ENCODE results near the gene HEXA. TPM values are rescaled to one million over a fixed set of nuclear protein-coding genes. Genes with fewer than 3 reads are reported as not detected.
A peak's percentile ranks its signal among the peaks of the same experiment; 100 is the strongest.

The HEXA gene
- total RNA-seq, 2 experiments from 2014 or later: 92.2 to 97.0 TPM

GRCh38 chr15:72338148-72338547, 37.7 kb downstream of the HEXA start:
- Mint-ChIP-seq H3K27ac (no peak overlapping the region), H3K4me3 (no peak overlapping the region), H3K9me3 (no peaks in the 10 kb centered on the region), H3K36me3 (peaks cover 6% of the 10 kb centered on the region), H3K27me3 (no peaks in the 10 kb centered on the region), H3K4me1 (no peaks in the 10 kb centered on the region)
- POLR2A ChIA-PET: no interaction called here
- DNase-seq: no peak
- ATAC-seq (ENCODE audit: low read depth): no peak

- H3K9me3 Mint-ChIP-seq: no peaks in the 10 kb centered on the region
- H3K36me3 Mint-ChIP-seq: peaks cover 4% of the 10 kb centered on the region
- no peaks in the 10 kb centered on the region for H3K27me3 Mint-ChIP-seq
- POLR2A ChIA-PET: no interaction called here
- no peak overlapping the region for H3K27ac Mint-ChIP-seq
- ATAC-seq (ENCODE audit: low read depth): no peak
- no peak overlapping the region for H3K4me3 Mint-ChIP-seq
- no peaks in the 10 kb centered on the region for H3K4me1 Mint-ChIP-seq
- no peak for DNase-seq
Measured at GRCh38 chr15:72334842-72335241, 41.0 kb downstream of the HEXA start.

- Mint-ChIP-seq H3K27me3 (no peaks in the 10 kb centered on the region), H3K4me3 (no peak overlapping the region), H3K36me3 (peaks cover 15% of the 10 kb centered on the region), H3K27ac (no peak overlapping the region), H3K9me3 (no peaks in the 10 kb centered on the region), H3K4me1 (no peaks in the 10 kb centered on the region)
- DNase-seq: no peak
- POLR2A ChIA-PET: no interaction called here
- no peak for ATAC-seq (ENCODE audit: low read depth)
Measured at GRCh38 chr15:72331021-72331420, 44.8 kb downstream of the HEXA start.

DNA sequence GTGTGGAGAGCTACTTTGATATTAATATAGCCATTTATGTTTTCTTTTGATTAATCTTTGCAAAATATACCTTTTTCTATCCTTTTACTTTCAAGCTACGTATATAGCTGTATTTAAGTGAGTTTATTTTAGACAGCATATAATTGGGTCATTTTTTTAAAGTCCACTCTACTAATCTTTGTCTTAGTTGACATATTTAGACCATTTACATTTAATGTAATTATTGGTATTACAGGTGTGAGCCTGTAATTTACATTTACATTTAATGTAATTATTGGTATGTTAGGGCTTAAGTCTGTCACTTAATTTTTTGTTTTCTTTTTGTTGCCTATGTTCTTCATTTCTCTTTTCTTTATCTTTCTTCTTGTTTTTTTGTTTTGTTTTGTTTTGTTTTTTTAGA, 52.1 kb downstream of the HEXA start:
- no peak overlapping the region for H3K4me3 Mint-ChIP-seq
- no peaks in the 10 kb centered on the region for H3K9me3 Mint-ChIP-seq
- H3K4me1 Mint-ChIP-seq: peaks cover 10% of the 10 kb centered on the region
- peaks cover 14% of the 10 kb centered on the region for H3K36me3 Mint-ChIP-seq
- ATAC-seq (ENCODE audit: low read depth): no peak
- DNase-seq: no peak
- no peak overlapping the region for H3K27ac Mint-ChIP-seq
- POLR2A ChIA-PET: interaction anchor here (0.6 to 0.7 kb wide), 2 partner anchors 10 to 24 kb away, joined by 4 read pairs; no protein-coding TSS in a partner anchor
- peaks cover 12% of the 10 kb centered on the region for H3K27me3 Mint-ChIP-seq

GRCh38 chr15:72319985-72320671, 55.7 kb downstream of the HEXA start, which contains the start of gene CELF6:
Gene CELF6, minus strand, starts transcription at chr15:72320157. Its CDS starts 283 bp downstream, at chr15:72319874.
- Mint-ChIP-seq H3K27me3 (peaks cover 17% of the 10 kb centered on the region), H3K36me3 (peaks cover 5% of the 10 kb centered on the region), H3K4me1 (peaks cover 13% of the 10 kb centered on the region), H3K4me3 (peak within 1 kb of the TSS; percentile 81), H3K9me3 (no peaks in the 10 kb centered on the region), H3K27ac (peak within 1 kb of the TSS; percentile 17)
- POLR2A ChIA-PET: interaction anchor here (0.6 to 1.3 kb wide), 3 partner anchors 55 to 124 kb away, joined by 3 to 4 read pairs (median 3); partner anchors contain the start of gene HEXA
- peak; percentile 73 for DNase-seq
- ATAC-seq (ENCODE audit: low read depth): peak; percentile 76

DNA sequence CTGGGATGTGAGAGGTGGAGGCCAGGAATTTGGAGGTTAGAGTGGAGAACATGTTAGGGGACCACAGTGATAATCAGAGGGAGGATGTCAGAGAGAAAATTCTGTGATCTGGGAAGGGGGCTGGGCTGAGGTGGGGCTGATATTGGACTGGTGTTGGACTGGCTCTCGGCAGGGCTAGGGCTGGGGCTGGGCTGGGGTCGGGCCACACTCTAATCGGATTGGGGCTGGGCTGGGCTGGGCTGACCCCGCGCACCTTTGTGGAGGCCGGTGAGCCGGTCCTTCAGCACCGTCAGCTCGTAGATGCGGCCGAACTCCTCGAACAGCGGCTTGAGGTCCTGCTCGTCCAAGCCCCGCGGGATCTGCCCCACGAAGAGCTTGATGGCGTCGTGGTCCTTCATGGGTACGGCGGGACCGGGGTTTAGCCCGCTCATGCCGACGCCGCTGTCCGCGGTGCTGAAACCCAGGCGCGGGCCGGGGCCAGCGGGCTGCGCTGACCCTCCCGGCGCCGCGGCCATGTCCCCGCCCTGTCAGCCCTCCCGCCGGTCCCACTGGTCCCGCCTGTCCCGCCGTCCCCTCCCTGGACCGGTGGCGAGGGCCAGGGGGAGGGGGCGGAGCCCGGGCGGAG, 56.3 kb downstream of the HEXA start:
- DNase-seq (peak; percentile 82), ATAC-seq (ENCODE audit: low read depth) (peak; percentile 64)
- POLR2A ChIA-PET: interaction anchor here (1.2 to 1.3 kb wide), 2 partner anchors 56 to 57 kb away, joined by 3 to 4 read pairs; partner anchors contain the start of gene HEXA
- peak overlapping the region; percentile 29 for H3K4me3 Mint-ChIP-seq
- H3K27me3 Mint-ChIP-seq: peaks cover 17% of the 10 kb centered on the region
- no peaks in the 10 kb centered on the region for H3K9me3 Mint-ChIP-seq
- H3K4me1 Mint-ChIP-seq: peaks cover 13% of the 10 kb centered on the region
- H3K36me3 Mint-ChIP-seq: peaks cover 4% of the 10 kb centered on the region
- H3K27ac Mint-ChIP-seq: peak overlapping the region; percentile 17

DNA sequence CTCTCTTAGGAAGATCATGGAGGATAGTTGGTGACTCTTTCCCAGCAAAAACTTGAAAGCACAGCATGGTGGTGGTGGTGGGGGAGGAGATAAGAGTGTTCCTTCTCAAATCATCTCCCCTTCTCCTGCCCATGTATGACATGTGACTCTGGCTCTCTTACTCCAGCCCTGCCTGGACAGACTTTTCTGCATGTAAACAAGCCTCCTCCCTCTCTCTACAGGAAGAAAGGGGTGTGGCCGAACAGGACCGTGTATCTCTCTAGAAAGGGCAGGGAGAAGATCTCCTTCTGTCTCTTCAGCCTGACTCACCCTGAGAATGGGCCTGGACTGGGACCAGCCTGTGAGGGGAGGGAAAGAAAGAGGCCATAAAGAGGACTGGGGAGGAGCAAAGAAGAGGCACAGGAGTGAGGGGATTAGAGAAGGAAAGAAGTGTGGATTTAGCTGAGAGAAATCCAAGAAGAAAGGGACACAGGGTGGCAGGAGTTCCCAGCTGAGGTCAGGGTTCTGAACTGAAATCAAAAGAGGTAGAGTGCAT, 57.3 kb downstream of the HEXA start:
- H3K9me3 Mint-ChIP-seq: no peaks in the 10 kb centered on the region
- ATAC-seq (ENCODE audit: low read depth): no peak
- H3K27ac Mint-ChIP-seq: peak overlapping the region; percentile 52
- H3K4me1 Mint-ChIP-seq: peaks cover 13% of the 10 kb centered on the region
- H3K4me3 Mint-ChIP-seq: peak overlapping the region; percentile 29
- POLR2A ChIA-PET: no interaction called here
- H3K27me3 Mint-ChIP-seq: peaks cover 17% of the 10 kb centered on the region
- DNase-seq: no peak
- H3K36me3 Mint-ChIP-seq: no peaks in the 10 kb centered on the region

DNA sequence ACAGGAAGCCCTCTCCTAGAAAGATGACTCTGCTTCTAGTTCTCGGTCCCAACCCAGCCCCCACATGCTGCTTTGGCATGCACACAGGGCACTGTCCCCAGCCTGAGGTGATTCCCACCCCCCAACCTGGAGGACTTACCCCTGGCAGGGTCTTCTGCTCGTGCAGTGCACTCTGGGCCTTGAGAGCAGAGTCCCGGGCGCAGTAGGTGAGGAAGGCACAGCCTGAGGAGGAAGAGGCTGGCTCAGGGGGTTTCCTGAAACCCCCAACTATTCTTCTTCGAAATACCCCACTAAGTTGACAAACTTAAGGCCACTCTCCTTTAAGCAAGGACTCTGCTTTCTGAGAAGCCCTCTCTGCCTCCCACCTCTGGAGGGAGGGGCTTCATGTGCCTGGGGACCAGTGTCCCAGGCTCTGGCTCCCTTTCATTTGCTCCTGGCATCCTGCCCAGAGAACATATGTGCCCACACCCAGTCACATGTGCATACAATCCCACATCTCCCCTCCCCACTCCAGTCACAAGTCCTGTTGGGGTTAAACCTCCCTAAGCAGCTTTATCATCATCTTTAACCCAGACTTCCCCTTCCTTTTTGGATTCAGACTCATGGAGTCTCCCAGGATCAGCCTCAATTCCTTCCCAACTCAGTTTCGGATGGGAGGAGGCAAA, 60.0 kb downstream of the HEXA start:
- Mint-ChIP-seq H3K4me3 (no peak overlapping the region), H3K27me3 (peaks cover 17% of the 10 kb centered on the region), H3K4me1 (peaks cover 13% of the 10 kb centered on the region), H3K27ac (no peak overlapping the region), H3K36me3 (no peaks in the 10 kb centered on the region), H3K9me3 (no peaks in the 10 kb centered on the region)
- DNase-seq (no peak), ATAC-seq (ENCODE audit: low read depth) (no peak)
- POLR2A ChIA-PET: no interaction called here

GRCh38 chr15:72313881-72314280, 61.9 kb downstream of the HEXA start:
- Mint-ChIP-seq H3K9me3 (no peaks in the 10 kb centered on the region), H3K36me3 (no peaks in the 10 kb centered on the region), H3K4me1 (peaks cover 6% of the 10 kb centered on the region), H3K4me3 (no peak overlapping the region), H3K27ac (no peak overlapping the region), H3K27me3 (peaks cover 10% of the 10 kb centered on the region)
- POLR2A ChIA-PET: interaction anchor here (0.6 kb wide), 1 partner anchor 10 kb away, joined by 4 read pairs; no protein-coding TSS in a partner anchor
- no peak for DNase-seq
- ATAC-seq (ENCODE audit: low read depth): no peak

DNA sequence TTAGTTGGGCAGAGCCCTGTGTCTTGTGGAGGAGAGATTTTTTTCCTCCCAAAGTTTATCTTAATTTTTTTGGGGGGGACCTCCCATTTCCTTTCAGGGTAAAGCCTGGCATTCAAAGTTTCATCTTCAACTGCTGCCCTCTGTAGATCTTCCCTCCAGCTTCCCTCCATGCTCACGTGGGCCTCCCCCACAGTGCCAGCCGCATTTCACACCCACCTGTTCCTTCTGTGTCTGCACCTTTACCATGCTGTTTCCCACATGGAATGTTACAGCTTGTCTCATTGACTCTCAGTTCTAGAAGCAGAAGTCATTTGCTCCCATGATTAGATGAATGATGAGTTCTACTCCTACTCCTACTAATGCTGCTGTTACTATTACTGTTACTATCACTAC, 62.4 kb downstream of the HEXA start:
- Mint-ChIP-seq H3K36me3 (no peaks in the 10 kb centered on the region), H3K4me3 (no peak overlapping the region), H3K4me1 (peaks cover 2% of the 10 kb centered on the region), H3K9me3 (no peaks in the 10 kb centered on the region), H3K27ac (no peak overlapping the region), H3K27me3 (peaks cover 6% of the 10 kb centered on the region)
- ATAC-seq (ENCODE audit: low read depth) (no peak), DNase-seq (no peak)
- POLR2A ChIA-PET: no interaction called here

DNA sequence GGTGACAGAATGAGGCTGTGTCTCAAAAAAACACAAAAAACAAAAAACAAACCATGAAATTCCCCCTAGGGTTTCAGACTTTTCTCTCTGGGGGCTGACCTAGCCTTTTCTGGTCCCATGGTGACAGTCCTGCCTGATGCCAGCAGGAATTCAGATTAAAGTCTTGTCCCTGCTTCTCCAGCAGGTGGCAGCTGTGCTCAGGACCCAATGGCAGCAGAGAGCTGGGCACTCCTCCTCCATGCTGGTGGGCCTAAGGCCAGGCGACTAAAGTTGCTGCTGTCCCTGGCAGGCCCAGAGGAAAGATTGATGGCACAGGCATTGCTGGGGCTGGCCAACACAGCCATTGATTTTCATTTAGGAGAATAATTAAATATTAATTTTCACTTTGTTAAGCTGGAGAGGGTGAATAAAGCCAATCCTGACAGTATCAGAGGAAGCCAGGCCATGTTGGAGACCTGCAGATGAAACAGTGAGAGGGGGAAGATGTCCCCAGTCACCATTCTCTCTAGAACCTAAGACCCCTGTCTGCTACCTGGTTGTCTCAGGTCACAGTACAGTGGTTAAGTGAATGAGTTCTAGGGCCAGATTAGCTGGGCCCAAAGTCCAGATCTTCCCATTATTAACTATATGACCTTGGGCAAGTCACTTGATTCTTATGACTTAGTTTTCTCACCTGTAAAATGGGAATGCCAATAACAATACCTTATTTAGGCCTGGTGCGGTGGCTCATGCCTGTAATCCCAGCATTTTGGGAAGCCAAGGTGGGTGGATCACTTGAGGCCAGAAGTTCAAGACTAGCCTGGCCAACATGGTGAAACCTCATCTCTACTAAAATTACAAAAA, 63.0 kb downstream of the HEXA start:
- peaks cover 2% of the 10 kb centered on the region for H3K4me1 Mint-ChIP-seq
- H3K9me3 Mint-ChIP-seq: no peaks in the 10 kb centered on the region
- DNase-seq (peak; percentile 61), ATAC-seq (ENCODE audit: low read depth) (peak; percentile 88)
- POLR2A ChIA-PET: no interaction called here
- peaks cover 5% of the 10 kb centered on the region for H3K27me3 Mint-ChIP-seq
- H3K4me3 Mint-ChIP-seq: no peak overlapping the region
- H3K27ac Mint-ChIP-seq: no peak overlapping the region
- H3K36me3 Mint-ChIP-seq: no peaks in the 10 kb centered on the region

DNA sequence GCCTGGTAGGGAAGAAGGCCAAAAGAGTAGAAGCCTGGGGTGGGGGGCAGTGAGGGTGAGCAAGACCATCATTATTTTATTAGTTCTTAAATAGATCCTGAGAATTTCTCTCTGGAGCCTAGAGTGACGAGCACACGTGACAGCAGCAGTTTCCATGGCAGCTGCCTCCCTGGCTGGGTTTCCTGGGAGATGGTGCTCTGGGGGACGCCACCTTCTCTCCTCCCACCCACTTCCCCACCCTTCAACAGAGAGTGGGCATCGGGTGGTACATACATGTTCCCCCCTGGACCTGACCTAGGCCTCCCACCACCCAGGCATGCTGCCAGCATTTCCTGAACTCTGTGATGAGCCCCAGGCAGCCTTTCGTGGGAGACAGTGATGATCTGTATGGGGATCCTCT, 68.8 kb downstream of the HEXA start:
- peaks cover 3% of the 10 kb centered on the region for H3K27me3 Mint-ChIP-seq
- ATAC-seq (ENCODE audit: low read depth): no peak
- H3K27ac Mint-ChIP-seq: no peak overlapping the region
- no peak for DNase-seq
- peaks cover 6% of the 10 kb centered on the region for H3K4me1 Mint-ChIP-seq
- no peaks in the 10 kb centered on the region for H3K9me3 Mint-ChIP-seq
- POLR2A ChIA-PET: interaction anchor here (0.6 kb wide), 1 partner anchor 22 kb away, joined by 3 read pairs; no protein-coding TSS in a partner anchor
- no peak overlapping the region for H3K4me3 Mint-ChIP-seq
- no peaks in the 10 kb centered on the region for H3K36me3 Mint-ChIP-seq

Data from activated naive CD8-positive, alpha-beta T cell treated with anti-CD3 and anti-CD28 coated beads, Interleukin-2, amount 10 ng/mL, durations not matched to agents 7 days and 5 days (primary cell).